GM21737 (cell line): ENCODE results near the gene COL8A2.

Source experiments
- ATAC-seq: cut with Tn5 transposase; IDR thresholded peaks from one replicate; pipeline ENCODE4 v1.9.1; 2021; ENCODE audit warnings: mild to moderate bottlenecking, moderate library complexity; ENCODE audit not compliant: unreplicated experiment

The COL8A2 gene

GRCh38 chr1:36115200-36115669 is 9.8 kb downstream of the COL8A2 start:
- no peak for ATAC-seq

- ATAC-seq, result no peak
Observed at GRCh38 chr1:36114371-36114770, 10.7 kb downstream of the COL8A2 start.

- no peak for ATAC-seq
Observed at GRCh38 chr1:36112823-36113222, 12.2 kb downstream of the COL8A2 start.

DNA sequence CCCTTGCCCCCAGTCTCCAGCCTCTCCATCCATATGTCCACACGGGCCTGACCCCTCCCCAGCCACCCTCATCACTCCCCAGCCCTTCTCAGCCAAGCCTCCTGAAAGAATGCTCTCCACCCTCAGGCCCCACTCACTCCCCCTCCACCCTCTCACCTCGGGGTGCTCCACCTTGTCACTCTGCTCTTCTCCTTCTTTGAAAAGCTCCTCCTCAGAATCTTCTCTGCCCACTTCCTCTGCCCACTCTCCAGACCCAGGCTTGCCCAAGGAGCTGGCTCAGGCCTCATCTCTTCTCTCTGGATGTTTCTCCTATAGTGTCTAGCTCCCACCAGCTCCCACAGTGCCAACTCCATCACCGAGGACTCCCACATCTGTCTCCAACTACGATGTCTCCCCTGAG is 13.9 kb downstream of the COL8A2 start:
- ATAC-seq, result no peak

DNA sequence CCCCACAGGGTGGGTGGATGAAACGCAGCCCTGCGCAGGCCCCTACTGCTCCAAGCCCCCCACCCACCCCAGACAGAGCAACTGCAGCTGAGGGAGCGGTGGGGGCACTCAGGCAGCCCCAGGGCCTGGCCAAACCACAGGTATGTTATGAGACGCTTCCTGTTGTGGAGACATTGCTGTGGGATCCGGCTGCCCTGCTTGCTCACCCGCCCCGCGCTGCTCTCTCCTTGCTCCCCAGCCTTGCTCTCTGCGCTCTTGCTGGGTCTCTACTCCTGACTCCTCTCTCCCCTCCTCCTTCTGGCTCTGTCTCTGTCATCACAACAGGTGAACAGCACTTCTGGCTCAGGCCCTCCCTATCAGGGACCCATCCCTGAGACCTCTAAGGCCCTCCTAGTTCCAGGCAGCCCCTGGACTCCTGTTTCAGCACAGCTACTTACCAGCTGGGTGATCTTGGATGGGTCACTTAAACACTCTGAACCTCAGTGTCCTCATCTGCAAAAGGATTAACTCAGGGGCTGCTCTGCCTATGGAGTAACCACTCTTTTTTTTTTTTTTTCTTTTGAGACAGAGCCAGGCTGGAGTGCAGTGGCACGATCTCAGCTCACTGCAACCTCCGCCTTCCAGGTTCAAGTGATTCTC is 15.9 kb downstream of the COL8A2 start:
- no peak for ATAC-seq

- ATAC-seq, result no peak
Observed at GRCh38 chr1:36108314-36108713, 16.7 kb downstream of the COL8A2 start.

DNA sequence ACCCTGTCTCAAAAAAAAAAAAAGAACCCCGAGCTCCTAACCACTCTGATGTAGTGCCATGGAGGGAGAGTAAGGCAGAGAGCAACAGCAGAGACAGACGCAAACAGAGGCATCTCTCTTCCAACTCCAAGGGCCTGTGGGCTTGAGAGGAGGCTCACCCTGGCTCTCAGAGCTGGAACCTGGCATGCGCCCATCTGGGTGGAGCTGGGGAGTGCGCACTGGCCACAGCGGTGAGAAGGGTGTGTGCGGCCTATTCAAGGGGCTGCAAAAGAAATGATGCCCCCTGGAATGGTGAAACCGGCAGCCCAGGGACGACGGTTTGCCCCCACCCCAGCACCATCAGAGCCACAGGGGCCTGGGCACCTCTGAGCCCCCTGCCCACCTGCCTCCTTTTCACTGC is 17.6 kb downstream of the COL8A2 start:
- no peak for ATAC-seq

DNA sequence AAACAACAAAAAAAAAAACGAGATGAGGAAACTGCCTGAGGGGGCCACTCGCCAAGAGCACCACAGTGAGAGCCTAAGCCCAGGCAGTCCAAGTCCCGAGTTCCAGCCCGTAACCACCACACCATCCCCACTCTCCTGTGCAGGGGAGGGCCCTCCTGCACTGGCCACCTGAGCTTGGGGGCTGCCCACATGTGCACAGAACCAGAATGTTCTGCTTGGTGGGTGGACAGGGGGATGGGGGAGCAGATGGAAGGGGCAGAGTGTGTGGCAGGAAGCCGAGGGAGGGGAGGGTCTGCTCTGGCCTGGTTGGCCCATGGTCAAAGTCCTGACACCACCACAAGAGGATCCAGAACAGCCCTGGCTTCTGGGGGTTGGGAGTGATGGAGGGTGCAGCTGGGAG is 18.8 kb downstream of the COL8A2 start:
- ATAC-seq, result no peak

GRCh38 chr1:36101546-36101945 is 23.5 kb downstream of the COL8A2 start:
- ATAC-seq, result no peak

GRCh38 chr1:36100376-36100775 is 24.6 kb downstream of the COL8A2 start:
- ATAC-seq, result no peak

DNA sequence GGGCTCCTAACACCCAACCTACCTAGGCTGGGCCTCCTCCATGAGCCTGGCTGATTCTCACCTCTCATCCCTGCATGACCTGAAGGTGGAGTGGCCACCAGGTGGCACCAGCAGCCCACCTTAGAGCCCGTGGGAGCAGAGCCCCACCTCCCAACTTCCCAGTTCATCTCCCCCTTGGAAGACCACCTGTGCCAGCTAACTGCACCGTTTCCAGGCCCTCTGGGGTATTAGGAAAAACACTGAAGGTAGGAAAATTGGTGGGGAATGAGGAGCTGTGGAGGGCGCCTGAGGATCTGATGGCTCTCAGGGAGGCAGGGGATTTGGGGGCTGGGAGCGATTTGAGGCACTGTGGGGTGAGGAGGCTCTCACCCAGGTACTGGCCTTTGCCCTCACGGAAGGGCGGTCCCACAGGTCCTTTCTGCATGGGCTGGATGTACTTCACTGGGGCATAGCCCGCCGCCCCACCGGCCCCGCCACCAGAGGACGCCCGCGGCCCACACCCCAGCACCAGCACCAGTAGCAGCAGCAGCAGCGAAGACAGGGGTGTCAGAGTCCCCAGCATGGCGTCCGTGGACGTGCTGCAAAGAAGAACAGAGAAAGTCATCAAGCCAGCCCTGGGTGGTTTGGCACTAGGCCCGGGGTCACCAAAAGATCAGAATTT is 25.2 kb downstream of the COL8A2 start:
- ATAC-seq, result no peak

DNA sequence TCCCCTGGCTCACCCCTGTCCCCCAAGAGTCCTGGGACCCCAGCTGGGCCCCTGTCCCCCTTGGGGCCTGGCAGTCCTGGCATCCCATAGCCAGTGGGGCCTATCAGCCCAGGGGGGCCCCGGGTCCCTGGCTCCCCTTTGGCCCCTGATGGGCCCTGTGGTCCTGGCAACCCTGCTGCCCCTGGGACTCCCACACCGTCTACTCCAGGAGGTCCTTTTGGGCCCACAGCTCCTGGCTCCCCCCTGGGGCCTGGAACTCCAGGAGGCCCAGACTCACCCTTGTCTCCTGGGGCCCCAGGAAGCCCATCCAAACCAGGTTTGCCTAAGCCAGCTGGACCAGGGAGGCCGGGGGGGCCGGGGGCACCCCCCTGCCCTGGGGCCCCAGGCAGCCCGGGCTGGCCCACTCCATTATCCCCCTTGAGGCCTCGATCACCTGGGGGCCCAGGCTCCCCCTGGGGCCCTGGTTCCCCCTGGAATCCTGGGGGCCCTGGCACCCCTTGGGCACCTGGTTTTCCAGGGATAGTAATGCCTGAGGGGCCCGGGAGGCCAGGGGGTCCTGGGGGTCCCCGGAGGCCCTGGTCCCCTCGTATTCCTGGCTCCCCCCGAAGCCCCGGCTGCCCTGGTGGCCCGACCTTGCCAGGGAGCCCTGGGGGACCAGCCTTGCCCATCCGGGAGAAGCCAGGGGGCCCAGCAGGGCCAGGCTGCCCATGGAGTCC is 26.2 kb downstream of the COL8A2 start:
- no peak for ATAC-seq

GRCh38 chr1:36097693-36098585 is 27.1 kb downstream of the COL8A2 start:
- no peak for ATAC-seq

GRCh38 chr1:36096500-36097432 is 28.3 kb downstream of the COL8A2 start:
- no peak for ATAC-seq

DNA sequence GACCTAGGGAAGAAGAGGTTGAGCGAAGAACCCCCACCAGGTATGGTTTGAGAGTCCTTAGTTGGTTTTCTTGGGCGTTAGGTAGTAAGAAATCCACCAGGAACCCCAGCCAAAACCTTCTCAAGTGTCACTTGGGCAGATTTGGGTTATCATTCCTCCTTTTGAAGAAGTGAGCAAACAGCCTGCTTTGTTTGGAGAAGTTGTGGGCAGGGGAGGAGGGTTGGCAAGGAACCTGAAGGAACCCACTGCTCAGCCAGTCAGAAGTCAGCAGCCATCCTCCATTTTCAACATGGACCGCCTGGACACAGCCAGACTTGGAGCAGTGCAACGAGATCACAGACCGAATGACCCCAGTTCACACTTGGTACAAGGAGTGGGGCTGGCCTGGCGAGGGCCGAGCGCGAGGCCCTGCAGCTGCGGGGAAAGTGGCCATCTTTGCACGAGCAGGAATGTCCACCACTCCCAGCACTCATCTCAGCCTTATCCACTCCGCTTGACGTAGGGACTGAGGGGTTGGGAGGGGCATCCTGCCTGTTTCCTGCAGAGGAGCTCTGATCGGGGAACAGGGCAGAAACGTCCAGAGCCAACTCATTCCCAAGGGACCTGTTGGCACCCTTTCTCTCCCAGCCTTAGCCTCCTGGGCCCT is 29.1 kb downstream of the COL8A2 start:
- ATAC-seq, result no peak

DNA sequence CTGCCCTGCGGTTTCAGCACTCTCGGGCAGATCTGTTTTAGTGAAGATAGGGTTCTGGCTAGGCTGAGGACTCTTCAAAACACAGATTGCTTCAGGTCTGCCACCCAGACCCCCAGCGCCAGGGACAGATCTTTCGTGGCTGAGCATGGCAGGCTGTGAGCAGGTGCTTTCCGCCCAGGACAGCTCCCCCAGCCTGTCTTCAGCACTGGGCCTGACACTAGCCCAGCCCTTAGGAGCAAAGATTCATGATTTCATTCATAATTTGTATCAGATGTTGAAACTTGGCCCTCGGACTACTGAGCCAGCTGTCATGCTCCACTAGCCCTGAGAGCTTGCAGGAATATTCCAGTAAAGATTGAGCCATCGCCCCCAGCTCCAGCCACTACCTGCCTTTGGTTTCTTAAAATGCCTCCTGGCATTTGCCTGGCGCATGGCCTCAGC is 30.4 kb downstream of the COL8A2 start:
- ATAC-seq, result no peak

- ATAC-seq, result no peak
Observed at GRCh38 chr1:36093929-36094328, 31.1 kb downstream of the COL8A2 start.

DNA sequence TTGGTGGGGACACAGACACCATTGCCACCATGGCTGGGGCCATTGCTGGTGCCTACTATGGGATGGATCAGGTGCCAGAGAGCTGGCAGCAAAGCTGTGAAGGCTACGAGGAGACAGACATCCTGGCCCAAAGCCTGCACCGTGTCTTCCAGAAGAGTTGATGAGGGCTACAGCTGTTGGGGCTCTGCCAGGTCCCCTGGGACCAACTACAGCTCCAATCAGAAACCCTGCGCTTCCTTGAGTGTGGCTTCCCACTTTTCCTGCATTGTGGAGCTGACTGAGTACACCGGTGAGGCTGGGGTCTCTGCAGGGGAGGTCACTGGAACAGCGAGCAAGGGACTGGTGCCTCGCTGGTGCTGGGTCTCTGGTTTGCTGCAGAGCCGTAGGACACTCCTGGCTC is 31.8 kb downstream of the COL8A2 start:
- no peak for ATAC-seq

- no peak for ATAC-seq
Observed at GRCh38 chr1:36092798-36093185, 32.2 kb downstream of the COL8A2 start.
